Duodenal mucosa (tissue), 2 donors: ENCODE data around the gene SLC34A1.
"Not testable (repeated sequence)": the region's sequence is repeated elsewhere in the genome, so short reads cannot be mapped to it uniquely, and the experiment has no call there.

ENCODE experiments used
- H3K27ac ChIP-seq: one replicate; pipeline ENCODE4 v1.7.0; 2013; ENCODE audit warnings: low read depth, low read length
- H3K27me3 ChIP-seq, 2 donors: one replicate each; pipeline ENCODE4 v1.7.0; 2013; ENCODE audit warnings: low read length in 2 of 2, control low read depth in 1 of 2; ENCODE audit not compliant: insufficient read depth in 2 of 2, control insufficient read depth in 1 of 2
- H3K36me3 ChIP-seq, 2 donors: one replicate each; pipeline ENCODE4 v1.7.0; 2013; ENCODE audit warnings: low read length in 2 of 2, control low read depth in 1 of 2; ENCODE audit not compliant: insufficient read depth in 2 of 2, control insufficient read depth in 1 of 2
- H3K4me1 ChIP-seq, 2 donors: one replicate each; pipeline ENCODE4 v1.7.0; 2013; ENCODE audit warnings: low read length in 2 of 2, control low read depth in 1 of 2; ENCODE audit not compliant: insufficient read depth in 2 of 2, control insufficient read depth in 1 of 2
- H3K4me3 ChIP-seq, 2 donors: one replicate each; pipeline ENCODE4 v1.7.0; 2013; ENCODE audit warnings: low read length in 2 of 2, low read depth in 1 of 2
- H3K9ac ChIP-seq, 2 donors: one replicate each; pipeline ENCODE4 v1.7.0; 2013; ENCODE audit warnings: low read length in 2 of 2, low read depth in 1 of 2
- H3K9me3 ChIP-seq, 2 donors: one replicate each; pipeline ENCODE4 v1.7.0; 2013; ENCODE audit warnings: low read length in 2 of 2, control low read depth in 1 of 2; ENCODE audit not compliant: control insufficient read depth in 1 of 2

The SLC34A1 gene

GRCh38 chr5:177384134-177384533 is at the start of gene SLC34A1:
TSS of gene SLC34A1 (plus strand) at chr5:177384434. CDS start at chr5:177385742, 1,308 bp downstream.
- Histone ChIP-seq H3K4me3 (no peak within 1 kb of the TSS), H3K27me3 (peaks cover 5% of the 10 kb centered on the region in 2 donors), H3K27ac (no peak within 1 kb of the TSS), H3K9me3 (no peaks in the 10 kb centered on the region), H3K9ac (no peak within 1 kb of the TSS), H3K4me1 (peaks cover 2 to 7% of the 10 kb centered on the region in 2 donors), H3K36me3 (no peaks in the 10 kb centered on the region)

- no peaks in the 10 kb centered on the region for H3K4me1 ChIP-seq
- no peak overlapping the region for H3K27ac ChIP-seq
- H3K9me3 ChIP-seq = no peaks in the 10 kb centered on the region
- no peak overlapping the region for H3K4me3 ChIP-seq
- no peaks in the 10 kb centered on the region for H3K27me3 ChIP-seq
- peaks cover 49 to 92% of the 10 kb centered on the region in 2 donors for H3K36me3 ChIP-seq
- no peak overlapping the region for H3K9ac ChIP-seq
Measured at GRCh38 chr5:177334781-177335700, 49.2 kb upstream of the SLC34A1 start.

GRCh38 chr5:177335701-177336065 is 48.6 kb upstream of the SLC34A1 start:
- Histone ChIP-seq H3K9me3 (no peaks in the 10 kb centered on the region), H3K27me3 (no peaks in the 10 kb centered on the region), H3K4me1 (no peaks in the 10 kb centered on the region), H3K4me3 (no peak overlapping the region), H3K36me3 (peaks cover 44 to 86% of the 10 kb centered on the region in 2 donors), H3K27ac (no peak overlapping the region), H3K9ac (no peak overlapping the region)

GRCh38 chr5:177336112-177336511 is 48.1 kb upstream of the SLC34A1 start:
- H3K4me3 ChIP-seq = no peak overlapping the region
- no peaks in the 10 kb centered on the region for H3K4me1 ChIP-seq
- H3K36me3 ChIP-seq = peaks cover 44 to 82% of the 10 kb centered on the region in 2 donors
- no peaks in the 10 kb centered on the region for H3K9me3 ChIP-seq
- no peak overlapping the region for H3K9ac ChIP-seq
- no peaks in the 10 kb centered on the region for H3K27me3 ChIP-seq
- no peak overlapping the region for H3K27ac ChIP-seq

- H3K4me1 ChIP-seq = no peaks in the 10 kb centered on the region
Measured at GRCh38 chr5:177336603-177337494, 47.4 kb upstream of the SLC34A1 start.

GRCh38 chr5:177338251-177339106 is 45.8 kb upstream of the SLC34A1 start:
- Histone ChIP-seq H3K4me1 (no peaks in the 10 kb centered on the region), H3K9me3 (no peaks in the 10 kb centered on the region), H3K4me3 (no peak overlapping the region), H3K27me3 (no peaks in the 10 kb centered on the region), H3K9ac (no peak overlapping the region), H3K36me3 (peaks cover 35 to 69% of the 10 kb centered on the region in 2 donors), H3K27ac (no peak overlapping the region)

More at GRCh38 chr5:177336603-177337494, 47.4 kb upstream of the SLC34A1 start:
- Histone ChIP-seq H3K27ac (no peak overlapping the region), H3K27me3 (no peaks in the 10 kb centered on the region), H3K4me3 (no peak overlapping the region), H3K9me3 (no peaks in the 10 kb centered on the region), H3K36me3 (peaks cover 44 to 79% of the 10 kb centered on the region in 2 donors), H3K9ac (no peak overlapping the region)

GRCh38 chr5:177339107-177339638 is 45.1 kb upstream of the SLC34A1 start:
- Histone ChIP-seq H3K4me3 (no peak overlapping the region), H3K4me1 (no peaks in the 10 kb centered on the region), H3K27ac (no peak overlapping the region), H3K36me3 (peaks cover 28 to 66% of the 10 kb centered on the region in 2 donors), H3K27me3 (no peaks in the 10 kb centered on the region), H3K9ac (no peak overlapping the region), H3K9me3 (no peaks in the 10 kb centered on the region)

- not testable (repeated sequence) for H3K27ac ChIP-seq, H3K27me3 ChIP-seq, H3K4me1 ChIP-seq, H3K4me3 ChIP-seq, H3K9me3 ChIP-seq, H3K9ac ChIP-seq
- H3K36me3 ChIP-seq = peaks cover 8 to 49% of the 10 kb centered on the region in 2 donors
Measured at GRCh38 chr5:177343000-177343399, 41.2 kb upstream of the SLC34A1 start.

- Histone ChIP-seq H3K4me1 (peaks cover 6 to 7% of the 10 kb centered on the region in 2 donors), H3K36me3 (peaks cover 3 to 42% of the 10 kb centered on the region in 2 donors), H3K9ac (no peak overlapping the region), H3K9me3 (no peaks in the 10 kb centered on the region), H3K27me3 (no peaks in the 10 kb centered on the region), H3K4me3 (no peak overlapping the region), H3K27ac (no peak overlapping the region)
Measured at GRCh38 chr5:177343777-177344176, 40.5 kb upstream of the SLC34A1 start.
